LNCaP clone FGC (cell line): Measurements from ENCODE around the gene RNASEL.

Source experiments
- DNase-seq: peaks from one replicate; pipeline ENCODE4 v3.0.0-alpha.2; 2011; ENCODE audit warnings: low read depth
- H3K4me3 ChIP-seq: 2 replicates; pipeline ENCODE4 v1.5.1; 2011; ENCODE audit warnings: mild to moderate bottlenecking, low read depth, low read length, control low read depth
- CTCF ChIP-seq: IDR thresholded peaks from 2 replicates; pipeline ENCODE4 v1.5.1; 2012; ENCODE audit warnings: mild to moderate bottlenecking; ENCODE audit not compliant: control insufficient read depth, insufficient read depth; ENCODE audit errors: extremely low read depth

The RNASEL gene

DNA sequence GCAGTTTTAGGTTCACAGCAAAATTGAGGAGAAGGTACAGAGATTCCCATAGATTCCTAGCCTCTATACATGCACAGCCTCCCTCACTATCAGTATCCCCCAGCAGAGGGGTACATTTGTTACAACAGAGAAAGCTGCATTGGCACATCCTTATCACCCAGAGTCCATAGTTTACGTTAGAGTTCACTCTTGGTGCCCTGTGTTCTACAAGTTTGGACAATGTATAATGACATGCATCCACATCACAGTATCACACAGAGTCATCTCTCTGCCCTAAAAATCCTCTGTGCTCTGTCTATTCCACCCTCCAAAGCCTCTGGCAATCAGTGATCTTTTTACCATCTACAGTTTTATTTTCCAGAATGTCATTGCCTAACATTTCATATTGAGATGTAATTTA is 37.5 kb upstream of the RNASEL start:
- no peak for DNase-seq
- TF ChIP-seq CTCF, result no peak

GRCh38 chr1:182625719-182626504 is 36.9 kb upstream of the RNASEL start:
- H3K4me3 ChIP-seq, result no peak overlapping the region
- no peak for DNase-seq
- no peak for TF ChIP-seq CTCF

More for the DNA sequence above, 37.5 kb upstream of the RNASEL start:
- no peak overlapping the region for H3K4me3 ChIP-seq

GRCh38 chr1:182625024-182625423 is 36.0 kb upstream of the RNASEL start:
- no peak for DNase-seq
- no peak overlapping the region for H3K4me3 ChIP-seq
- TF ChIP-seq CTCF, result no peak

DNA sequence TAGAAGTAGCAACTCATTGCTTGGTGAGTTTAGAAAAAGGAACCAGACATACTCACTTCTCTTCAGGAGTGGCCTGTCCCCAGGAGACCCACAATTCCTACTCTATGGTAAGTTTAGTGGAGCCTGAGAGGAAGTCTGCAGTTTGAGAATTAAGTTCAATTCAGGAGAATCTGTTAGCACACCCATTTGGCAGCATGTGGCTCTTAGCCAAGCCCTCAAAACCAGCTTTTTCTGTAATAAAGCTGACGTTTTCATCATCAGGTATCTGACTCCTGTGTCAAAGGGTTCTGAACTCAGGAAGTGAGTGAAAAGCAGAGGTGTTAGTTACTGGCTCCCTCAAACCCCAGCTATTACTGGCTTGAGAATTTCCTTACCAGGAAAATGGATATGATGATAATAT is 35.5 kb upstream of the RNASEL start:
- H3K4me3 ChIP-seq, result no peak overlapping the region
- TF ChIP-seq CTCF, result no peak
- DNase-seq, result no peak

DNA sequence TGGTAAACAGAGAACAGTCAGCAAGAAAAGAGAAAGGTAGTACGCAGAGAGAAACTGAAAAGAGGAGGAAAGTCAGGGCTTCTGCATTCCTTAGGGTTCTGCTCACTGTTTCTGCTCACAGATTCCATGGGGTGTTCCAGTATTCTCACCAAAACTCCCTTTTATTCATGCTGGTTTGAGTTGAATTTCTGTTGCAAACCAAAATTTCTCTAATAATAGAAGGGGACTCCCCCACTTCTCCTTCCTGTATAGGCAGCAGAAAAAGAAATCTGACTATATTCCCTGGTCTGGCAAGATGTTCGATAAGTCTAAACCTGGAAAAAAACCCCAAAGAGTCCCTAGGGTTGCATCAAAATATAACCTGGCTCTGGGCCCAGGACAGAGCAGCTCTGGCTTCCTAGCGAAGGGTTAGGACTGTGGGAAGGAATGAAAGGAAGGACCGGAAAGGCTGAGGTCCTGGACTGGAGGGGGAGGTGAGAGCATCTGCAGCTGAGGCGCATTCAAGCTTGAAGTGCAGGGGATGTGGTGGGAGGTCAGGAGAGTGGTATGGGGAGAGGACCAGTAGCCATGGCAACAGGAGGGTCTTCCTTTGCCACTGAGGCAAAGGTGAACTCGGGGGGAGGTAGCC is 34.0 kb upstream of the RNASEL start:
- H3K4me3 ChIP-seq, result no peak overlapping the region
- DNase-seq, result no peak
- no peak for TF ChIP-seq CTCF

- DNase-seq, result no peak
- TF ChIP-seq CTCF, result no peak
Measured at GRCh38 chr1:182621906-182622305, 32.9 kb upstream of the RNASEL start.

More at GRCh38 chr1:182621906-182622305, 32.9 kb upstream of the RNASEL start:
- no peak overlapping the region for H3K4me3 ChIP-seq
